ENCODE measurements around the gene GTF2H4. TPM values are rescaled to one million over a fixed set of nuclear protein-coding genes. Genes with fewer than 3 reads are reported as not detected.

The GTF2H4 gene
- total RNA-seq, 1 experiment from 2014 or later = 43.6 TPM

- CTCF ChIA-PET = interaction anchor here (0.5 to 4.9 kb wide), 19 partner anchors 12 to 190 kb away, joined by 3 to 66 read pairs (median 9); partner anchors contain the start of genes DDR1 and SFTA2
Measured at GRCh38 chr6:30912746-30913520, 4.9 kb downstream of the GTF2H4 start.

GRCh38 chr6:30913721-30914075 lies 5.7 kb downstream of the GTF2H4 start:
- DNase-seq = no peak
- TF ChIP-seq CTCF (IDR thresholded peaks at IDR 0.05; ENCODE audit: insufficient read depth in 1 of 2, low read depth in 1 of 2, low read length in 1 of 2, severe bottlenecking in 1 of 2, unreplicated experiment in 1 of 2) = no peak
- H3K4me1 Mint-ChIP-seq (ENCODE audit: low read depth, unreplicated experiment) = peaks cover 18% of the 10 kb centered on the region
- TSS peak; percentile 57 for BruUV-seq (replicated peaks)
- H3K27me3 Mint-ChIP-seq (ENCODE audit: insufficient read depth, unreplicated experiment) = no peaks in the 10 kb centered on the region
- H3K4me3 ChIP-seq (ENCODE audit: low read depth, low read length) = peak overlapping the region; percentile 54
- peak overlapping the region; percentile 92 for H3K27ac Mint-ChIP-seq (ENCODE audit: unreplicated experiment)
- H3K4me1 ChIP-seq = peaks cover 14% of the 10 kb centered on the region
- ChIA-PET POLR2A (interaction anchor here (0.6 to 1.5 kb wide), 10 partner anchors 9 to 174 kb away, joined by 3 to 10 read pairs (median 6); no protein-coding TSS in a partner anchor), CTCF (interaction anchor here (0.5 to 4.9 kb wide), 24 partner anchors 12 to 279 kb away, joined by 3 to 66 read pairs (median 8); partner anchors contain the start of genes DDR1 and SFTA2)
- H3K27me3 ChIP-seq (replicated peaks; ENCODE audit: control insufficient read depth, insufficient read depth, low read length) = no peaks in the 10 kb centered on the region
- intact Hi-C loops (cut with micrococcal nuclease; ENCODE audit: unreplicated experiment) = loop anchor here (1.0 to 2.0 kb wide), 3 partner anchors 61 to 165 kb away; no protein-coding TSS in a partner anchor
- H3K4me3 Mint-ChIP-seq (ENCODE audit: unreplicated experiment) = peak overlapping the region; percentile 87
- H3K9me3 Mint-ChIP-seq (ENCODE audit: unreplicated experiment) = no peaks in the 10 kb centered on the region
- peaks cover 22% of the 10 kb centered on the region for H3K36me3 Mint-ChIP-seq (ENCODE audit: insufficient read depth, unreplicated experiment)
- H3K36me3 ChIP-seq (ENCODE audit: control insufficient read depth, insufficient read depth, low read length) = peaks cover 2% of the 10 kb centered on the region; the same call in 1 of the 2 replicates
- no peaks in the 10 kb centered on the region for H3K9me3 ChIP-seq

More at GRCh38 chr6:30912746-30913520, 4.9 kb downstream of the GTF2H4 start:
- H3K9me3 Mint-ChIP-seq (ENCODE audit: unreplicated experiment) = no peaks in the 10 kb centered on the region
- peak overlapping the region; percentile 54; the same call in 1 of the 2 replicates for H3K4me3 ChIP-seq (ENCODE audit: low read depth, low read length)
- no peaks in the 10 kb centered on the region for H3K27me3 Mint-ChIP-seq (ENCODE audit: insufficient read depth, unreplicated experiment)
- H3K27me3 ChIP-seq (replicated peaks; ENCODE audit: control insufficient read depth, insufficient read depth, low read length) = no peaks in the 10 kb centered on the region
- no TSS peak for BruUV-seq (replicated peaks)
- POLR2A ChIA-PET = interaction anchor here (0.6 to 1.5 kb wide), 9 partner anchors 8 to 175 kb away, joined by 3 to 10 read pairs (median 6); no protein-coding TSS in a partner anchor
- peak overlapping the region; percentile 92 for H3K27ac Mint-ChIP-seq (ENCODE audit: unreplicated experiment)
- H3K4me1 ChIP-seq = peaks cover 16% of the 10 kb centered on the region
- peaks cover 2% of the 10 kb centered on the region; the same call in 1 of the 2 replicates for H3K36me3 ChIP-seq (ENCODE audit: control insufficient read depth, insufficient read depth, low read length)
- H3K36me3 Mint-ChIP-seq (ENCODE audit: insufficient read depth, unreplicated experiment) = peaks cover 26% of the 10 kb centered on the region
- no peak for TF ChIP-seq CTCF (IDR thresholded peaks at IDR 0.05; ENCODE audit: insufficient read depth in 1 of 2, low read depth in 1 of 2, low read length in 1 of 2, severe bottlenecking in 1 of 2, unreplicated experiment in 1 of 2)
- intact Hi-C loops (cut with micrococcal nuclease; ENCODE audit: unreplicated experiment) = no loop called here
- no peaks in the 10 kb centered on the region for H3K9me3 ChIP-seq
- DNase-seq = no peak
- H3K4me3 Mint-ChIP-seq (ENCODE audit: unreplicated experiment) = peak overlapping the region; percentile 87
- H3K4me1 Mint-ChIP-seq (ENCODE audit: low read depth, unreplicated experiment) = peaks cover 23% of the 10 kb centered on the region

GRCh38 chr6:30914076-30914853 lies 6.3 kb downstream of the GTF2H4 start, which contains the start of gene VARS2:
Gene VARS2 (plus strand): TSS chr6:30914238. CDS start chr6:30914837, 599 bp downstream.
- TSS peak; percentile 66 for BruUV-seq (replicated peaks)
- H3K36me3 ChIP-seq (ENCODE audit: control insufficient read depth, insufficient read depth, low read length) = peaks cover 2% of the 10 kb centered on the region; the same call in 1 of the 2 replicates
- CTCF ChIA-PET = interaction anchor here (0.6 to 4.9 kb wide), 22 partner anchors 18 to 278 kb away, joined by 3 to 66 read pairs (median 8); partner anchors contain the start of genes DDR1 and SFTA2

More at GRCh38 chr6:30914076-30914853, 6.3 kb downstream of the GTF2H4 start, which contains the start of gene VARS2:
- Histone ChIP-seq H3K27me3 (replicated peaks; ENCODE audit: control insufficient read depth, insufficient read depth, low read length) (no peaks in the 10 kb centered on the region), H3K4me1 (peaks cover 11% of the 10 kb centered on the region), H3K9me3 (no peaks in the 10 kb centered on the region), H3K4me3 (ENCODE audit: low read depth, low read length) (peak within 1 kb of the TSS; percentile 54)
- peak; percentile 9 to 31 for TF ChIP-seq CTCF (IDR thresholded peaks at IDR 0.05; ENCODE audit: insufficient read depth in 1 of 2, low read depth in 1 of 2, low read length in 1 of 2, severe bottlenecking in 1 of 2, unreplicated experiment in 1 of 2)
- intact Hi-C loops (cut with micrococcal nuclease; ENCODE audit: unreplicated experiment) = loop anchor here (1.0 to 2.0 kb wide), 3 partner anchors 61 to 165 kb away; no protein-coding TSS in a partner anchor
- DNase-seq = peak; percentile 94 to 98
- H3K27me3 Mint-ChIP-seq (ENCODE audit: insufficient read depth, unreplicated experiment) = no peaks in the 10 kb centered on the region
- peaks cover 20% of the 10 kb centered on the region for H3K36me3 Mint-ChIP-seq (ENCODE audit: insufficient read depth, unreplicated experiment)
- H3K4me1 Mint-ChIP-seq (ENCODE audit: low read depth, unreplicated experiment) = peaks cover 14% of the 10 kb centered on the region
- peak within 1 kb of the TSS; percentile 92 for H3K27ac Mint-ChIP-seq (ENCODE audit: unreplicated experiment)
- peak within 1 kb of the TSS; percentile 87 for H3K4me3 Mint-ChIP-seq (ENCODE audit: unreplicated experiment)
- H3K9me3 Mint-ChIP-seq (ENCODE audit: unreplicated experiment) = no peaks in the 10 kb centered on the region
- POLR2A ChIA-PET = interaction anchor here (0.9 to 1.5 kb wide), 8 partner anchors 9 to 173 kb away, joined by 4 to 8 read pairs (median 6); no protein-coding TSS in a partner anchor

Measured in Caco-2 (cell line).